ENCODE results near the gene ASXL1. TPM values are rescaled to one million over a fixed set of nuclear protein-coding genes. Genes with fewer than 3 reads are reported as not detected.

The ASXL1 gene
- total and polyA plus RNA-seq, 10 of the 15 experiments (the other 5 are each of a cell fraction or from before 2014, with no cell fraction given): 11.0 to 87.6 (median 56.8) TPM

Other genes starting within 250 kb of the ASXL1 start
- gene TM9SF4, start 248.6 kb upstream of the ASXL1 start, total RNA-seq (2014; rRNA removed): 19.9 and 24.5 TPM in 2 replicates
- 19.9 and 20.8 TPM in 2 replicates for gene TM9SF4, start 248.6 kb upstream of the ASXL1 start, total RNA-seq (2014; rRNA removed; fragmentation: Illumina TruSeq; extraction: Trizol)
- 29.5 and 33.6 TPM in 2 replicates for gene TM9SF4, start 248.6 kb upstream of the ASXL1 start, total RNA-seq (2021)
- gene TM9SF4, start 248.6 kb upstream of the ASXL1 start, polyA plus RNA-seq (2011; rRNA removed): 24.7 and 47.8 TPM in 2 replicates
- 32.0 and 34.9 TPM in 2 replicates for gene TM9SF4, start 248.6 kb upstream of the ASXL1 start, polyA plus RNA-seq (2014; fragmentation: Illumina TruSeq; extraction: Trizol)
- gene TM9SF4, start 248.6 kb upstream of the ASXL1 start, polyA plus RNA-seq (2014; fragmentation: Nextera tagmentation; extraction: Ambion mirVana): 10 to 100 TPM in 1 of 2 experiments, 1 to 10 TPM in 1; 8.5 to 14.1 TPM
- 27.8 and 28.6 TPM in 2 replicates for gene TM9SF4, start 248.6 kb upstream of the ASXL1 start, polyA plus RNA-seq (2014; rRNA removed)
- 10 to 100 TPM; 23.3 to 24.1 TPM for gene TM9SF4, start 248.6 kb upstream of the ASXL1 start, polyA plus RNA-seq (2016; fragmentation: Nextera tagmentation; extraction: Ambion mirVana)
- 7.3 and 7.8 TPM in 2 replicates for gene PLAGL2, start 150.6 kb upstream of the ASXL1 start, total RNA-seq (2014; rRNA removed)
- gene PLAGL2, start 150.6 kb upstream of the ASXL1 start, total RNA-seq (2014; rRNA removed; fragmentation: Illumina TruSeq; extraction: Trizol): 8.3 and 8.4 TPM in 2 replicates
- gene PLAGL2, start 150.6 kb upstream of the ASXL1 start, total RNA-seq (2021): 29.7 and 31.7 TPM in 2 replicates
- gene PLAGL2, start 150.6 kb upstream of the ASXL1 start, polyA plus RNA-seq (2011; rRNA removed): 4.5 and 7.4 TPM in 2 replicates
- 31.0 and 32.3 TPM in 2 replicates for gene PLAGL2, start 150.6 kb upstream of the ASXL1 start, polyA plus RNA-seq (2014; fragmentation: Illumina TruSeq; extraction: Trizol)
- gene PLAGL2, start 150.6 kb upstream of the ASXL1 start, polyA plus RNA-seq (2014; fragmentation: Nextera tagmentation; extraction: Ambion mirVana): 1 to 10 TPM; 4.4 to 7.3 TPM
- gene PLAGL2, start 150.6 kb upstream of the ASXL1 start, polyA plus RNA-seq (2014; rRNA removed): 18.4 and 18.5 TPM in 2 replicates
- gene PLAGL2, start 150.6 kb upstream of the ASXL1 start, polyA plus RNA-seq (2016; fragmentation: Nextera tagmentation; extraction: Ambion mirVana): 10 to 100 TPM; 18.3 to 21.0 TPM
- gene POFUT1, start 150.5 kb upstream of the ASXL1 start, total RNA-seq (2014; rRNA removed): 23.1 and 24.0 TPM in 2 replicates
- gene POFUT1, start 150.5 kb upstream of the ASXL1 start, total RNA-seq (2014; rRNA removed; fragmentation: Illumina TruSeq; extraction: Trizol): 20.5 and 22.2 TPM in 2 replicates
- 30.5 and 33.4 TPM in 2 replicates for gene POFUT1, start 150.5 kb upstream of the ASXL1 start, total RNA-seq (2021)
- 11.3 and 15.1 TPM in 2 replicates for gene POFUT1, start 150.5 kb upstream of the ASXL1 start, polyA plus RNA-seq (2011; rRNA removed)
- gene POFUT1, start 150.5 kb upstream of the ASXL1 start, polyA plus RNA-seq (2014; fragmentation: Illumina TruSeq; extraction: Trizol): 24.1 and 25.1 TPM in 2 replicates
- gene POFUT1, start 150.5 kb upstream of the ASXL1 start, polyA plus RNA-seq (2014; fragmentation: Nextera tagmentation; extraction: Ambion mirVana): 1 to 10 TPM; 2.6 to 3.9 TPM
- 19.3 and 19.8 TPM in 2 replicates for gene POFUT1, start 150.5 kb upstream of the ASXL1 start, polyA plus RNA-seq (2014; rRNA removed)
- 10 to 100 TPM; 24.4 to 24.9 TPM for gene POFUT1, start 150.5 kb upstream of the ASXL1 start, polyA plus RNA-seq (2016; fragmentation: Nextera tagmentation; extraction: Ambion mirVana)
- gene KIF3B, start 80.7 kb upstream of the ASXL1 start, total RNA-seq (2014; rRNA removed): 27.4 and 28.3 TPM in 2 replicates
- 27.5 and 28.5 TPM in 2 replicates for gene KIF3B, start 80.7 kb upstream of the ASXL1 start, total RNA-seq (2014; rRNA removed; fragmentation: Illumina TruSeq; extraction: Trizol)
- gene KIF3B, start 80.7 kb upstream of the ASXL1 start, total RNA-seq (2021): 29.5 and 31.5 TPM in 2 replicates
- gene KIF3B, start 80.7 kb upstream of the ASXL1 start, polyA plus RNA-seq (2011; rRNA removed): 26.3 and 28.9 TPM in 2 replicates
- gene KIF3B, start 80.7 kb upstream of the ASXL1 start, polyA plus RNA-seq (2014; fragmentation: Illumina TruSeq; extraction: Trizol): 37.3 and 39.0 TPM in 2 replicates
- gene KIF3B, start 80.7 kb upstream of the ASXL1 start, polyA plus RNA-seq (2014; fragmentation: Nextera tagmentation; extraction: Ambion mirVana): 10 to 100 TPM; 10.7 to 11.2 TPM
- gene KIF3B, start 80.7 kb upstream of the ASXL1 start, polyA plus RNA-seq (2014; rRNA removed): 23.8 and 25.6 TPM in 2 replicates
- gene KIF3B, start 80.7 kb upstream of the ASXL1 start, polyA plus RNA-seq (2016; fragmentation: Nextera tagmentation; extraction: Ambion mirVana): 1 to 10 TPM; 7.4 to 7.5 TPM
- 8.1 and 9.5 TPM in 2 replicates for gene NOL4L, start 227.0 kb downstream of the ASXL1 start, total RNA-seq (2014; rRNA removed)
- 6.2 and 6.5 TPM in 2 replicates for gene NOL4L, start 227.0 kb downstream of the ASXL1 start, total RNA-seq (2014; rRNA removed; fragmentation: Illumina TruSeq; extraction: Trizol)
- 24.0 and 30.0 TPM in 2 replicates for gene NOL4L, start 227.0 kb downstream of the ASXL1 start, total RNA-seq (2021)
- gene NOL4L, start 227.0 kb downstream of the ASXL1 start, polyA plus RNA-seq (2011; rRNA removed): 5.9 and 8.0 TPM in 2 replicates
- gene NOL4L, start 227.0 kb downstream of the ASXL1 start, polyA plus RNA-seq (2014; fragmentation: Illumina TruSeq; extraction: Trizol): 4.0 and 7.9 TPM in 2 replicates
- gene NOL4L, start 227.0 kb downstream of the ASXL1 start, polyA plus RNA-seq (2014; fragmentation: Nextera tagmentation; extraction: Ambion mirVana): 1 to 10 TPM; 2.3 to 3.9 TPM
- 9.5 and 10.8 TPM in 2 replicates for gene NOL4L, start 227.0 kb downstream of the ASXL1 start, polyA plus RNA-seq (2014; rRNA removed)
- 1 to 10 TPM; 7.9 to 8.2 TPM for gene NOL4L, start 227.0 kb downstream of the ASXL1 start, polyA plus RNA-seq (2016; fragmentation: Nextera tagmentation; extraction: Ambion mirVana)